GM18526 (cell line): ENCODE measurements around the gene MON2.

Experiments used
- POLR2A ChIP-seq: IDR thresholded peaks from 3 replicates; pipeline ENCODE4 v1.6.1; 2011; ENCODE audit not compliant: insufficient read length; ENCODE audit errors: extremely low read depth

Gene MON2

DNA sequence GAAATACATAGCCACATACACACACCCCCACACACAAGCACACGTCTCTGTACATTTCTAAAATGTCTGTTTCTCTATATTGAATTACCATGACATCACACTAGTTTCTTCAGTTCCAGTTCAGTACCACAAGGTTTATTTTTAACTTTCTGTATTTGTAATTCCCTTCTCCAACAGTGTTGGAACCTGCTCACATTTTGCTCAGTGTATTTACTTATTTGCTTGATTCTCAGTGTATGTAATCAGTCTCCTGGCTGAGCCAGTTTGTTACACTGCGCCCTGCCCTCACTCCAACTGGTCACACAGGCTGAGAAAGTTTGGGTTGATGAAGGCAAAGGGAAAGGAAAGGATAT, 67.1 kb downstream of the MON2 start:
- no peak for TF ChIP-seq POLR2A

DNA sequence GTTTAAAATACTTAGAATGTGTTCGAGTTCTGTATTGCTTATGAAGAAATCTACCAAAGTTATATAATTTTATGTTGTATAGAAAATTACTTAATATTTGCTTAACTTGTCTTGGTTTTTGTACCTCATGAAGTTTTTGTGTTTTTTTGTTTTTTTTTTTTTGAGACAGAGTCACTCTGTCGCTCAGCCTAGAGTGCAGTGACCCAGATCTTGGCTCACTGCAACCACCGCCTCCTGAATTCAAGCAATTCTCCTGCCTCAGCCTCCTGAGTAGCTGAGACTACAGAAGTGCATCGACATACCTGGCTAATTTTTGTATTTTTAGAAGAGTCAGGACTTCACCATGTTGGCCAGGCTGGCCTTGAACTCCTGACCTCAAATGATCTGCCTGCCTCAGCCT, 69.9 kb downstream of the MON2 start:
- no peak for TF ChIP-seq POLR2A

DNA sequence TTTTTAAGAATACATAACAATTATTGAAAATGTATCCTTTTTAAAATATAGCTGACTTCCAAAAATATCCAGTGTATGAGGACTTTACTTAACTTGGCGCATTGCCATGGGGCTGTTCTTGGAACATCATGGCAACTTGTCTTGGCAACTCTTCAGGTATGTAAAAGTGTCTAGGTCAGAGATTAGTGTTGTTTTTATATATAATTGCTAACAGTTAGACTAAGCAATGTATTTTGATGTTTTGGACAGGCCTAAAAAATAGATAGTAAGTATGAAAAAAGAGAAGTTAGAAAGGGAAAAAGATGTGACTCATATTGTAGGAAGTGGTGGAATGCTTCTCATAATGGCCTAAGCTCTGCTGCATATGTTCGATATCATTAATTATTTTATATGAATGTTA, 70.9 kb downstream of the MON2 start:
- TF ChIP-seq POLR2A = no peak

DNA sequence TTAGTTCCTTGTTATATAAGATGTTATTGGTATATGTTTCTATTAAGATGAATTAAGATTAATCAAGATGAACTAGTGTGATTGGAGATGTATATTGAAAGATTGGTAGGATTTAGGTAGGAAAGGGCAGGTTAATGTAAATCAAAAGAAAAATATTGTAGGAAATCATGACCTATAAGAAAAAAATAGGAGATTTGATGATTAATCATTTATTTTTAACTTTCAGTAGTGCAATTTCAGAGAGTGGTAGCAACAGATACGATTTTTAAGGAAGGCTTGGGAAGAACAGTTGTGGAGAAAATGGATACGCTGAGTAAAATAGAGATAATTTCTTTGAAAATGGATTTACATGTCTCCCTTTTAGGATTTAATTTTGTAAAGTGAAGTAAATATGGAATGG, 73.7 kb downstream of the MON2 start:
- no peak for TF ChIP-seq POLR2A

DNA sequence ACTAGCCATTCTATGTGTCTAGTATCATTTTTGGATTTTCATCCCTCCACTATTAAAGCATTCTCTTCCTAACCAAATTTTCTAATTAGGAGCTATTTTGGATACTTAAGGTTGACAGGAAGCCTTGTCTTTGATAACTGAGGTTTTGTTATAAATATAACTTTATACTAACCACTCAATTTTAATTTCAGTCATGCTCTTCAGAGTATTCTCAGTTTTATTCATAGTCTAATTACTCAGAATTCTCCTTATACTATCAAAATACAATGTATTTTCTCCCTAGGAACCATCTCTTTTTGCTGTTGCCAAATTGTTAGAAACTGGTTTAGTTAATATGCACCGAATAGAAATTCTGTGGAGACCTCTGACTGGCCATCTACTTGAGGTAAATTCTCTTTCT, 76.2 kb downstream of the MON2 start:
- TF ChIP-seq POLR2A = no peak

DNA sequence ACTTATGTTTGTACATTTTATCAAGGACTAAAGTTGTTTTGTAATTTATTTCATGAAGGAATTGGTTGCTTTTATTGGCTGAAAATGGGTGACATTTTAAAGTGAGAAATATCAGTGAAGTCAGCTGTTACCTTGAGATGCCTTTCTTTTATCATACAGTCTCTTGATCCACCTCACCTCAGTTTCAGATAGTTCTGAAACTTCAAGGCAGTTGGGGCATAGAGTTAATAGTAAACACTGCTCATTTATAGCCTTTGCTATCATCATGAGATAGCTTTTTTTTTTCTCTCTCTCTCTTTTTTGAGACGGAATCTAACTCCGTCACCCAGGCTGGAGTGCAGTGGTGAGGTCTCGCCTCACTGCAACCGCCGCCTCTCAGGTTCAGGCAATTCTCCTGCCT, 76.7 kb downstream of the MON2 start:
- no peak for TF ChIP-seq POLR2A

DNA sequence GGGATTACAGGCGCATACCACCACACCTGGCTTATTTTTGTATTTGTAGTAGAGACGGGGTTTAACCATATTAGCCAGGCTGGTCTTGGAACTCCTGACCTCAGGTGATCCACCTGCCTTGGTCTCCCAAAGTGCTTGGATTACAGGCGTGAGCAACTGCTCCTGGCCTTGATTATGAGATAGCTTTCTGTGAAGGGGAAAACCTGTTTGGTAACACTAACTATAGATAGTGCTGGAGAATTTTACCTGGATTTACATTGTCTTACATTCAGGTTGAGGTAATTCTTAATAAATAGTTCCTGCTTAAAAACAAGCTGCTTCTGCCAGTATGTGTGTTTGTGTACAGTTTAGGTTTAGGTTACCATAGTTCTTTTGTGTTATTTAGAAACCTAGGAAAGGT, 77.1 kb downstream of the MON2 start:
- no peak for TF ChIP-seq POLR2A

DNA sequence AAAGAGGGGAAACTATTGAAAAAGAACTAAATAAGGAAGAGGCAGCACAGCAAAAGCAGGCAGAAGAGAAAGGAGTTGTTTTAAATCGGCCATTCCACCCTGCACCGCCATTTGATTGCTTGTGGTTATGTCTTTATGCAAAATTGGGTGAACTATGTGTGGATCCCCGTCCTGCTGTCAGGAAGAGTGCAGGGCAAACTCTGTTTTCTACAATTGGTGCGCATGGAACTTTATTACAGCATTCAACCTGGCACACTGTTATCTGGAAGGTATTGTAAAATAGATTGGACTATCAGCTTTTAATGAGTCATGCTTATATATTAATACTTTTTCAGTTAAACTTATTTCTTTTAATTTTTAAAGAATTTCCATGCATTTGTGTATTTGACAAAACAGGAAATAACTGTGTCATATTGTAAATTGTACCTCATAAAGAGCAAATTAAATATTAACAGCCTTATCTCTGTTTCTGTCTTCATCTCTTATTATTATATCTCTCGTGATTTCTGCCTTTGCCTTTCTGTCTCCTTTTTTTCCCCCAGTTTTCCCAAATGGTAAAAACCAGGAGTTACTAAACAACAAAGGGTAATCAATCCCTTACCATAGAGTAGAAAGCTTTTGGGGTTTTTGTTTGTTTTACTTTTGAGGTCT, 86.4 kb downstream of the MON2 start:
- TF ChIP-seq POLR2A = no peak

DNA sequence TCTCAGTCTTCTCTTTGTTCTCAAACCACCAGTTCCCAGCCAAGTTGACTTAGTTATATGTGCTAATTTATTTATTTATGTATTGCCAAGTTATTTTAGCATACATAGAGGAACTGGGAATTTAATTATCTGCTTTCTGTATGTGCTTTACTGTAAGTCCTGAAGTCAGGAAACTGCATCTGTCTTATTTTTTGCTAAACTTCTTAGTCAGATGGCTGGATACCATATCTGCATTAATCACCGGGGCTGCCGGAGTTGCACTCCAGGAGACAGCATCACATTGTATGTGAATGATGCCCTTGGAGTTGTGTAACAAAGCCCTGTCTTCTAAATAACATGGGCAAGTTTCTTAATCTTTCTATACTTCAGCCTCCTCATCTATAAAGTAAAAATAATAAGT, 96.2 kb downstream of the MON2 start:
- no peak for TF ChIP-seq POLR2A

DNA sequence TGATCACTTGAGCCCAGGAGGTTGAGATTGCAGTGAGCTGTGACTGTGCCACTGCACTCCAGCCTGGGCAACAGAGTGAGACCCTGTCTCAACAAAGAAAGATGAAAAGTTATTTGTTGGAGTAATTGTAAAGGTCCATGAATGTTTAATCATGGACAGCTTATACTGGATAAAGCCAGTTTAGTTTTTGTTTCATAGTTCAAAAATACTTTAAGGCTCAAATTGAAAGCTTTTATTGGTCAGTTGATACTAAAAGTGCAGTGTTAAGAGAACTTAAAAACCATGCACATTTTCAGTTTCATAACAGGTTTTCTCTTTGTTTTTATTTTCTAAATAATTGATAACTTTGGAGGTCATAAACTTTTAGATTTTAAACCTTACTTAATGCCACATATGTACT, 108.4 kb downstream of the MON2 start:
- no peak for TF ChIP-seq POLR2A

DNA sequence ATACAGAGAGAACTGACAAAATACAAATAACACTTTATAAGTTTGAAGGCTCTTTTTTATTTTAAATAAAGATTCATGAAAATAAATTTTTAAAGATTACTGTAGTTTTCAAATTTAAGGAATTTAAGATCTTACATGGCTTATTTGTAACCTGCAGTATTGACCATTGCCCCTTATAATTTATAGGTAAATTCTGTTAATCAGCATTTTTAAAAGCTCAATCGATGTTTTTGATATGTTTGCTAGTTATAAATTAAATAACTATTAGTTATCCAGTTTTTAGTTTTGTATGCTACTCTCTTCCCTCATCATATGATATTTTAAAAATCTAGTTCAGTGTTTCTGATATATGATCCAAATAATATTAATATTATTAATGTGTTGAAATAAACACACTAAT, 109.9 kb downstream of the MON2 start:
- no peak for TF ChIP-seq POLR2A

DNA sequence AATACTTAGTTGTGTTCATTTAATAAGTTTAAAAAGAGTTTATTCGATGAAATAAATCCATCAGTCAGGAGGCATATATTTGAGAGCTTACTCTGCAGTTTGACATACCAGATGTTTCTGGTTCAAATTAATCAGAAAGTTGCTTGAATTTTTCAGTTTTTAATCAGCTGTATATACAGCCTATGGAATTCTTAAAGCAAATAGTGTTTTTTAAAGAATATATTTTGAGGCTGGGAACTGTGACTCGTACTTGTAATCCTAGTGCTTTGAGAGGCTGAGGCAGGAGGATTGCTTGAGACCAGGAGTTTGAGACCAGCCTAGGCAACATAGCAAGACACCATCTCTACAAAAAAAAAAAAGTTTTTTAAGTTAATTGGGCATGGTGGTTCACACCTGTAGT, 112.1 kb downstream of the MON2 start:
- TF ChIP-seq POLR2A = no peak

DNA sequence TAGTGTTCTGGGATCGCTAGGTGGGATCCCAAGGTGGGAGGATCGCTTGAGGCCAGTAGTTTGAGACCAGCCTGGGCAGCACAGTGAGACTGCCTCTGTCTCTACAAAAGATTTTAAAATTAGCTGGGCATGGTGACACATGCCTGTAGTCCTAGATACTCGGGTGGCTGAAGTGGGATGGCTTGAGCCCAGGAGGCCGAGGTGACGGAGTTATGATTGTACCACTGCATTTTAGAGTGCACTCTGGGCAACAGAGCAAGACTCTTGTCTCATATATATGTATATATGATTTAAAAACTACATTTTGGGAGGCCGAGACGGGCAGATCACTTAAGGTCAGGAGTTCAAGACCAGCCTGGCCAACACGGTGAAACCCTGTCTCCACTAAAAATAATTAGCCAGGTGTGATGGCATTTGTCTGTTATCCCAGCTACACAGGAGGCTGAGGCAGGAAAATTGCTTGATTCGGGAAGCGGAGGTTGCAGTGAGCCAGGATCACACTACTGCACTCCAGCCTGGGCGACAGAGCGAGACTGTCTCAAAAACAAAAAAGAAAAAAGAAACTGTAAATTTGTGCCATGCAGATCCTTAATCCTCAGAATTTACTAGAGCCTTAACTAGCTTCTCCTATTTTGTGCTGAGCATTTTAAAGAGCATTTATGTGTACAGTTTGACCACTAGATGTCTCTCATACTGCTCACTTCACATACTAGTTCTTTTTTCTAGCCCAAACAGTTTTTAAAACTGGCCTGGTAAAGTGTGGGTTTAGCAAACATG, 114.8 kb downstream of the MON2 start:
- no peak for TF ChIP-seq POLR2A

DNA sequence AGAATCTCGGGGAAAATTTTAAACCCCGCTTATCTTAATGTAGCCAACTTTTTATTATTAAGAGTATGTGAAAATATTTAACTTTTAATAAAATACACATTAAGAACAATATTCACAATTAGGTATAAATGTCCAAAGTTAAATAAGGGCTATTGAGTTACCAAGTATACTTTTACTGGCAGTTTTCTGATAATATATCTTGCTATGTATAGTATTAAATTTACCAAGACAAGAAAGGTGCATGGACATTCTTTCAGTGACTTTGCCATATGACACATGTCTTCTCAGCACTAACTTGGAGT, 115.4 kb downstream of the MON2 start:
- TF ChIP-seq POLR2A = no peak

DNA sequence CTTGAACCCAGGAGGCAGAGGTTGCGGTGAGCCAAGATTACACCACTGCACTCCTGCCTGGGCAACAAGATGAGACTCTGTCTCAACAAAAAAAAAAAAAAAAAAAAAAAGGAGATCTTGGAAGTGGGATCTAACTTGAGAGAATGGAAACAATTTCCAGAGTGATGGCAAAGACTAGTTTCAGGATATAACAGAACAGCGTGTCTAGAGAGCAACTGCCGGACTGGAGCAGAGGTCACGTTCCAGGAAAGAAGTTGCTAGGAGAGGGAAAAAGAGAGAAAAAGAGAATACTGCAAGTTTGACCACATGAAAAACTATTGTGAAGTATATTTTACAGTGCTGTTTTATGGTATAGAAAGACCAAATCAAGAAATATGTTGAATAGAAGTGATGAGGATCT, 118.0 kb downstream of the MON2 start:
- no peak for TF ChIP-seq POLR2A

DNA sequence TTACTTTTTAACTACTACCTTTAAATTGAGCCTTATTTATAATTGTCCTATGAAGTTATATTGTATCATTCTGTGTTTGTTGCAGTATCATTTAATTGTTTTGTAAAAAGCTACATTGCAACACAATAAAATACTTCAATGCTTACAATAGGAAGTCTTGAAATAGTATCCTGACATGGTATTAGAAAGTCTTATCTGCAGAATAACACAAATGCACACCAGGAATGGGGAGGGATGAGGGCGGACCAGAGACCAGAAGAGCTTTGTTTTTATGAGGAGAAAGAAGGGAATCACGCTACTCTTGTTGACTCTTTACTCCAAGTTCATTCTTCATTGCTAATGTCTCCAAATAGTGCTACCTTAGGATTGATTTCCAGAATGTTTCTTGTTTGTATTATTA, 120.2 kb downstream of the MON2 start:
- TF ChIP-seq POLR2A = no peak

DNA sequence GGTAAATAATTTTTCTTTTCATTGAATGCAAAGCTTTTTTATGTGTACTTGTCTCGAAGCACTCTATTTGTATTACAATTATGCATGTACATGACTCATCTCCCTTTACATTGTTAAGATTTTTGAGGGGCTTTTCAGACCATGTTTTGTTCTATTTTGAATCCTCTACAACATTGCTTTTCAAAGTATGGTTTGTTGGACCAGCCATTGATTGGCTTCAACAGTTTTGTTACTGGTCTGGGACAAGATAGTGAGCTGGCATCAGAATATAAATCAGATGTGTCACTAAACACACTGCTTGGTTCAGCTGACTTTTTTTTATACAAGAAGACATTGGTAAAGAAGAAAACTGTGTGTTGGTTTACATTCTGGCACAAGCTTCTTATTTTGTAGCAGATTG, 122.3 kb downstream of the MON2 start:
- no peak for TF ChIP-seq POLR2A
